ENCODE measurements around the gene IVNS1ABP.

Gene IVNS1ABP

DNA sequence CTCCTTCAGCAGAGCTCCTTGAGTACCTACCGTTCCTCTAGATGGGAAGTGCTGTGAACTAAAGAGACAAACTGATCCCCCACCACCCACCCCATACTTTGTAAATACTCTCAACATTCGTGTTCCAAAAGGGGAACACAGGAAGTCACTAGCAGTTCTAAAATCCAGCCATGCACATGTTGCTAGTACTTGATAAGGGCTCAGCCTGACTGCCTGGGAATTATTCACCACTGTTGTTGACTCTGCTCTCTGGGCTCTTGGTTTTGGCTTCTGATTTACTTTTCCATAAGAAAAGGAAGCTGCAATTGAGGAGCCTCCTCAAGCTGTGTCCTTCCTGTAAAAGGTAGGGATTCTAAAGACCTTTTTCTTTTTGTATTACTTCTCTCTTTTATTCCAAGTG, 67.5 kb downstream of the IVNS1ABP start:
- no peak for DNase-seq
